Measurements from ENCODE around the gene ENOX1.

GRCh38 chr13:43357564-43357963 is 429.2 kb downstream of the ENOX1 start:
- TF ChIP-seq CTCF (optimal IDR thresholded peaks at IDR 0.05 in 1 of 3, IDR thresholded peaks at IDR 0.05 in 1 of 3, conservative IDR thresholded peaks at IDR 0.05 in 1 of 3; ENCODE audit: extremely low read depth in 1 of 3, insufficient read depth in 2 of 3, low read length in 3 of 3), result no peak
- TF ChIP-seq EZH2 (IDR thresholded peaks at IDR 0.05; ENCODE audit: low read length), result no peak

Measured in keratinocyte (primary cell).